Duodenal mucosa (tissue), 2 donors: Measurements from ENCODE around the gene ATG4C.
"Not testable (repeated sequence)": the region's sequence is repeated elsewhere in the genome, so short reads cannot be mapped to it uniquely, and the experiment has no call there.

Experiments used
- H3K27ac ChIP-seq: one replicate; pipeline ENCODE4 v1.7.0; 2013; ENCODE audit warnings: low read depth, low read length
- H3K27me3 ChIP-seq, 2 donors: one replicate each; pipeline ENCODE4 v1.7.0; 2013; ENCODE audit warnings: low read length in 2 of 2, control low read depth in 1 of 2; ENCODE audit not compliant: insufficient read depth in 2 of 2, control insufficient read depth in 1 of 2
- H3K36me3 ChIP-seq, 2 donors: one replicate each; pipeline ENCODE4 v1.7.0; 2013; ENCODE audit warnings: low read length in 2 of 2, control low read depth in 1 of 2; ENCODE audit not compliant: insufficient read depth in 2 of 2, control insufficient read depth in 1 of 2
- H3K4me1 ChIP-seq, 2 donors: one replicate each; pipeline ENCODE4 v1.7.0; 2013; ENCODE audit warnings: low read length in 2 of 2, control low read depth in 1 of 2; ENCODE audit not compliant: insufficient read depth in 2 of 2, control insufficient read depth in 1 of 2
- H3K4me3 ChIP-seq, 2 donors: one replicate each; pipeline ENCODE4 v1.7.0; 2013; ENCODE audit warnings: low read length in 2 of 2, low read depth in 1 of 2
- H3K9ac ChIP-seq, 2 donors: one replicate each; pipeline ENCODE4 v1.7.0; 2013; ENCODE audit warnings: low read length in 2 of 2, low read depth in 1 of 2
- H3K9me3 ChIP-seq, 2 donors: one replicate each; pipeline ENCODE4 v1.7.0; 2013; ENCODE audit warnings: low read length in 2 of 2, control low read depth in 1 of 2; ENCODE audit not compliant: control insufficient read depth in 1 of 2

Gene ATG4C

GRCh38 chr1:62800825-62801306 is 16.9 kb downstream of the ATG4C start:
- Histone ChIP-seq H3K4me3 (no peak overlapping the region), H3K4me1 (no peaks in the 10 kb centered on the region), H3K27ac (no peak overlapping the region)

GRCh38 chr1:62809788-62810187 is 25.9 kb downstream of the ATG4C start:
- no peak overlapping the region for H3K9ac ChIP-seq
- H3K27ac ChIP-seq = no peak overlapping the region
- no peak overlapping the region for H3K4me3 ChIP-seq
- H3K4me1 ChIP-seq = no peaks in the 10 kb centered on the region
- H3K9me3 ChIP-seq = no peaks in the 10 kb centered on the region
- peaks cover 0 to 4% of the 10 kb centered on the region in 2 donors for H3K36me3 ChIP-seq
- H3K27me3 ChIP-seq = no peaks in the 10 kb centered on the region

More at GRCh38 chr1:62800825-62801306, 16.9 kb downstream of the ATG4C start:
- Histone ChIP-seq H3K9me3 (no peaks in the 10 kb centered on the region), H3K9ac (no peak overlapping the region), H3K36me3 (no peaks in the 10 kb centered on the region), H3K27me3 (no peaks in the 10 kb centered on the region)

GRCh38 chr1:62810420-62811274 is 26.7 kb downstream of the ATG4C start:
- Histone ChIP-seq H3K4me1 (no peaks in the 10 kb centered on the region), H3K9me3 (no peaks in the 10 kb centered on the region), H3K9ac (no peak overlapping the region), H3K27ac (no peak overlapping the region), H3K36me3 (peaks cover 0 to 4% of the 10 kb centered on the region in 2 donors), H3K4me3 (no peak overlapping the region), H3K27me3 (no peaks in the 10 kb centered on the region)

GRCh38 chr1:62823556-62823955 is 39.6 kb downstream of the ATG4C start:
- no peak overlapping the region for H3K9ac ChIP-seq
- H3K27ac ChIP-seq = no peak overlapping the region
- no peaks in the 10 kb centered on the region for H3K36me3 ChIP-seq
- peaks cover 0 to 3% of the 10 kb centered on the region in 2 donors for H3K9me3 ChIP-seq
- no peaks in the 10 kb centered on the region for H3K27me3 ChIP-seq
- H3K4me3 ChIP-seq = no peak overlapping the region
- H3K4me1 ChIP-seq = no peaks in the 10 kb centered on the region

GRCh38 chr1:62826901-62827300 is 43.0 kb downstream of the ATG4C start:
- Histone ChIP-seq H3K36me3 (no peaks in the 10 kb centered on the region), H3K27me3 (no peaks in the 10 kb centered on the region), H3K4me3 (no peak overlapping the region), H3K27ac (no peak overlapping the region), H3K4me1 (no peaks in the 10 kb centered on the region), H3K9me3 (peaks cover 0 to 3% of the 10 kb centered on the region in 2 donors), H3K9ac (no peak overlapping the region)

- H3K9me3 ChIP-seq, H3K9ac ChIP-seq, H3K4me3 ChIP-seq, H3K4me1 ChIP-seq, H3K27me3 ChIP-seq, H3K36me3 ChIP-seq, H3K27ac ChIP-seq: not testable (repeated sequence)
These were observed 43.9 kb downstream of the ATG4C start for GRCh38 chr1:62827786-62828185.

GRCh38 chr1:62832276-62832675 is 48.3 kb downstream of the ATG4C start:
- H3K27me3 ChIP-seq = no peaks in the 10 kb centered on the region
- H3K36me3 ChIP-seq = no peaks in the 10 kb centered on the region
- H3K9me3 ChIP-seq = peaks cover 0 to 3% of the 10 kb centered on the region in 2 donors
- no peak overlapping the region for H3K27ac ChIP-seq
- H3K4me3 ChIP-seq = no peak overlapping the region
- peaks cover 0 to 7% of the 10 kb centered on the region in 2 donors for H3K4me1 ChIP-seq
- no peak overlapping the region for H3K9ac ChIP-seq

GRCh38 chr1:62833529-62833928 is 49.6 kb downstream of the ATG4C start:
- Histone ChIP-seq H3K27ac (no peak overlapping the region), H3K4me1 (peaks cover 0 to 7% of the 10 kb centered on the region in 2 donors), H3K27me3 (no peaks in the 10 kb centered on the region), H3K36me3 (no peaks in the 10 kb centered on the region), H3K9me3 (no peaks in the 10 kb centered on the region), H3K4me3 (no peak overlapping the region), H3K9ac (no peak overlapping the region)

GRCh38 chr1:62834400-62834961 is 50.5 kb downstream of the ATG4C start:
- H3K4me1 ChIP-seq = peaks cover 0 to 7% of the 10 kb centered on the region in 2 donors
- H3K9ac ChIP-seq = no peak overlapping the region
- H3K9me3 ChIP-seq = no peaks in the 10 kb centered on the region
- no peaks in the 10 kb centered on the region for H3K27me3 ChIP-seq
- H3K36me3 ChIP-seq = no peaks in the 10 kb centered on the region
- no peak overlapping the region for H3K4me3 ChIP-seq
- no peak overlapping the region for H3K27ac ChIP-seq

- Histone ChIP-seq H3K4me3 (no peak overlapping the region), H3K9me3 (no peaks in the 10 kb centered on the region), H3K9ac (no peak overlapping the region), H3K27me3 (no peaks in the 10 kb centered on the region), H3K36me3 (no peaks in the 10 kb centered on the region), H3K27ac (no peak overlapping the region), H3K4me1 (peaks cover 0 to 7% of the 10 kb centered on the region in 2 donors)
These were observed 53.1 kb downstream of the ATG4C start for GRCh38 chr1:62836856-62837540.
